ENCODE data around the gene GRIK4. TPM values are rescaled to one million over a fixed set of nuclear protein-coding genes. Genes with fewer than 3 reads are reported as not detected.
"Not testable (repeated sequence)": the region's sequence is repeated elsewhere in the genome, so short reads cannot be mapped to it uniquely, and the experiment has no call there.

Gene GRIK4
- total RNA-seq, 1 donor from 2014 or later, result not detected

- Mint-ChIP-seq H3K4me3 (ENCODE audit: low read depth) (no peak overlapping the region), H3K4me1 (ENCODE audit: low read depth) (no peaks in the 10 kb centered on the region), H3K36me3 (ENCODE audit: low read depth) (no peaks in the 10 kb centered on the region), H3K27me3 (ENCODE audit: low read depth) (peaks cover 2% of the 10 kb centered on the region), H3K27ac (no peak overlapping the region), H3K9me3 (no peaks in the 10 kb centered on the region)
- intact Hi-C loops (cut with micrococcal nuclease), result no loop called here
- no peak for DNase-seq (ENCODE audit: low spot score)
Observed at GRCh38 chr11:120771551-120772060, 260.1 kb downstream of the GRIK4 start.

GRCh38 chr11:120773501-120774031 lies 262.0 kb downstream of the GRIK4 start:
- no peak overlapping the region for H3K27ac Mint-ChIP-seq
- no peaks in the 10 kb centered on the region for H3K4me1 Mint-ChIP-seq (ENCODE audit: low read depth)
- no peaks in the 10 kb centered on the region for H3K36me3 Mint-ChIP-seq (ENCODE audit: low read depth)

DNA sequence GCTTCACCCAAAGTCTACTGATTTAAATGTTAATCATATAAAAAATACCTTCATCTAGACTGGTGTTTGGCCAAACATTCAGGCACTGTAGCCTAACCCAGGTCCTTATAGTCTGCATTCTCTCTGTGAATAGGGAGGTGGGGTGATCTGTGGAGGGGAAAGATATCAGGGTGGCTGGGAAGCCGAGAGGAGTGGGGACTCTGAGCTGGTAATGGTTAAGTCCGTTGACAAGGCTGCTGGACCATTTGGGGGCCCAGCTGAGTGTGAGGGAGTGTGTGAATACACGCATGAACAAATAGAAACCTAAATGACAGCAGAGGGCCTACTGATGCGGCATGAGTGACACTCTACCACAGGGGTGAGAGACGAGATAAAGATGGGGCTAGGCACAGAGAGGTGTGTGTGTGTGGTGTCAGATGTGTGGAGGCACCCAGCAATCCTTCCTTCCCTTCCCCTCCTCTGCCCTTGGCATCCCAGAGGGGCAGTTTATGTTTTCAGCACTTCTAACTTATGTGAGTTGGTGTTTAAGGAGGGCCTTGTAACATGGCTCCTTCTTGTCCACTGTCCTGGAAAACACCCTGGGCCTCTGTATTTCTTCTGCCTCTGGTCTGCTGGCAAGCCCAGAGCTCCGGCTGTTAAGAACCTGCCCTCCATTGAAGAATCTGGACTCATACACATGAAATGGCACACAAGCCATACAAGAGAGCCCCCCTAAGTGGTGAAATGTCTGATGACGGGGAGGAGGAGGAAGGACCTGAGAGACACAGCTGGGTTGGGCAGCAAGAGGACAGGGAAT lies 263.2 kb downstream of the GRIK4 start:
- DNase-seq (ENCODE audit: low spot score), result no peak
- H3K9me3 Mint-ChIP-seq, result no peaks in the 10 kb centered on the region
- H3K36me3 Mint-ChIP-seq (ENCODE audit: low read depth), result no peaks in the 10 kb centered on the region
- intact Hi-C loops (cut with micrococcal nuclease), result no loop called here
- peaks cover 2% of the 10 kb centered on the region for H3K27me3 Mint-ChIP-seq (ENCODE audit: low read depth)
- H3K27ac Mint-ChIP-seq, result no peak overlapping the region
- H3K4me1 Mint-ChIP-seq (ENCODE audit: low read depth), result no peaks in the 10 kb centered on the region
- no peak overlapping the region for H3K4me3 Mint-ChIP-seq (ENCODE audit: low read depth)

More at GRCh38 chr11:120773501-120774031, 262.0 kb downstream of the GRIK4 start:
- intact Hi-C loops (cut with micrococcal nuclease), result no loop called here
- no peak for DNase-seq (ENCODE audit: low spot score)
- Mint-ChIP-seq H3K4me3 (ENCODE audit: low read depth) (no peak overlapping the region), H3K27me3 (ENCODE audit: low read depth) (peaks cover 2% of the 10 kb centered on the region), H3K9me3 (no peaks in the 10 kb centered on the region)

DNA sequence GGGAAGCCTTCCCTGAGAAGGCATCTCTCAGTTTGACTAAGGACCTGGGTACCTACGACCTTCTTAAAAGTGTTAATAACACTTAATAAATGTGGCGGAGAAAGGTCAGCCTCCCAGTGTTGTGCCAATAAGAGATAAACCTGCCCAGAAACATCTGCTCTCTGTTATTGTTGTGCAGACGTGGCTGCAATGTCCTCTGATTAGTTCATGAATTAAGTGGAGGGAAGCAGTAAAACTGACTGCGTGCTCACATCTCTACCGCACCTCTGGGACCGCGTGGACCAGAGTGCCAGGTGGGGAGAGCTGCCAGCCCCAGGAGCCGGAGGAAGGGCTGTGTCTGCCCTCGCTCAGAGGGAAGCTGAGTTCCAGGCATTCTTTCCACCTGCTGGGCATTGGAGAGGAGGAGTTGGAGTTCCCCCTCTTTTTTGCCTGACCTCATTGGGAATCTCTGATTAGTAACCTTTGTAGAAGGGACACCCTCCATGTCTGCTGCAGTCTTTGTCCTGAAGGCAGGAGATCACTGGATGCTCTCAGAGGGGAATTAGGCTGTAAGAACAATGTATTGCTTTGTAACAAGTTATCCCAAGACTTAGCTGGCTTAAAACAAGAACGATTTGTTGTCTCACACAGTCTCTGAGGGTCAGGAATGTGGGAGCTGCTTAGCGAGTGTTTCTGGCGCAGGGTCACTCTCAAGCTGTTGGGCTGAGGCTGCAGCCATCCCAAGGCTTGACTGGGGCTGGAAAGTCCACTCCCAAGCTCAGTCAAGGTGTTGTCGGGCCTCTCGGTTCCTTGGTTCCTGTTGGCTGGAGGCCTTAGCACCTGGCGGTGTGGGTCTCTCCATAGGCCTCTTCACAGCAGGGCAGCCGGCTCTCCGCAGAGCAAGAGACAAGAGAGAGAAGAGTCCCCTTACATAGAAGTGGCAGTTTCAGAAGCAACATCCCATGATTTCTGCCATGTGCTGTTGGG lies 264.7 kb downstream of the GRIK4 start:
- intact Hi-C loops (cut with micrococcal nuclease), result no loop called here

DNA sequence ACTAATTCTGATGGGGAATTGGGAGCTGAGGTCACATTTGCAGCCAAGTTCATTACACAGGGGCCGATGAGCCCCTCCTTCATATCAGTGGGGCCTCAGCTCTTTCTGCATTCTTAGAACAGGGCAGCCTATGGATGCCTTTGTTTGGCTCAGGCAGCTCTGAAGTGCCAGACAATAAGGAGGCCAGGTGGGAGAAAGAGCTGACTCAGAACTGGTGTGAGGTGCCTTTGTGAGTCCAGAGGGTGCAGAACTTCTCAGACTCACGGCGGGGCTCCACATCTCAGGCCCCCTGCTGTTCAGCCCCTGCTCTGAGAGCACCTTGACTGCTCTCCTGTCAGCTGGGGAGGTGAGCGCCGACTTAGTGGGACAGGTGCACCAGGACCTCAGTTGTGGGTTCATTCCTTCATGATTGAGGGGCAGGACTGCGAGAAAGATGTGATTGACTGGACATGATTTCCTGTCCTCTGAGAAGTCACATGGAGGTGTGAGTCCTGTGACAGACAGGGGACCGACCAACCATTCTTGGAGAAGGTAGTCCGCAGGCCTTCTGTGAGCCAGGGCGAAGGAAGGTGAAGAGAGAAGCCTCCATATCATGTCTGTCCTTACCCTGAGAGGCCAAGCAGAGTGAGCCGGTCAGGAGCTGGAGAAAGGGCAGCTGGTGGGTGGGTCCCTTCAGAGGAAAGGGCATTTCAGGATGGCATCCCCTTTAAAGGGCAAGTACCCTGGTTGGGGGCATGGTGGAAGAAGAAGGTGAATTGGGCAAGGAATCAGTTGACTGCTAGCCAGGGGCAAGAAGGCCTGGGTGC lies 267.3 kb downstream of the GRIK4 start:
- intact Hi-C loops (cut with micrococcal nuclease), result no loop called here
- Mint-ChIP-seq H3K27ac (no peak overlapping the region), H3K27me3 (ENCODE audit: low read depth) (peaks cover 2% of the 10 kb centered on the region), H3K4me1 (ENCODE audit: low read depth) (no peaks in the 10 kb centered on the region), H3K9me3 (no peaks in the 10 kb centered on the region), H3K4me3 (ENCODE audit: low read depth) (no peak overlapping the region), H3K36me3 (ENCODE audit: low read depth) (no peaks in the 10 kb centered on the region)
- no peak for DNase-seq (ENCODE audit: low spot score)

More for the DNA sequence above, 264.7 kb downstream of the GRIK4 start:
- H3K27ac Mint-ChIP-seq, result no peak overlapping the region
- no peak overlapping the region for H3K4me3 Mint-ChIP-seq (ENCODE audit: low read depth)
- H3K36me3 Mint-ChIP-seq (ENCODE audit: low read depth), result no peaks in the 10 kb centered on the region
- H3K9me3 Mint-ChIP-seq, result no peaks in the 10 kb centered on the region
- no peaks in the 10 kb centered on the region for H3K4me1 Mint-ChIP-seq (ENCODE audit: low read depth)
- no peak for DNase-seq (ENCODE audit: low spot score)
- peaks cover 2% of the 10 kb centered on the region for H3K27me3 Mint-ChIP-seq (ENCODE audit: low read depth)

DNA sequence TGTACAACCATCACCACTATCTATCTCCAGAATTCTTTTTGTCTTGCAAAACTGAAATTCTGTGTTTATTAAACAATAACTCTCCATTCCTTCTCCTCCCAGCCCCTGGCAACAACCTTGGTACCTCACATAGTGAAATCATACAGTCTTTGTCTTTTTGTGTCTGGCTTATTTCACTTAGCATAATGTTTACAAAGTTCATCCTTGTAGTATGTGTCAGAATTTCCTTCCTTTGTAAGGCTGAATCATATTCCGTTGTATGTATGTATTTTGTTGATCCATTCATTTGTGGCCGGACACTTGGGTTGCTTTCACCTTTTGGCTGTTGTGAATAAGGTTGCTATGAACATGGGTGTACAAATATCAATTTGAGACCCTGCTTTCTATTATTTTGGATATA lies 268.7 kb downstream of the GRIK4 start:
- Mint-ChIP-seq H3K36me3 (ENCODE audit: low read depth) (no peaks in the 10 kb centered on the region), H3K27ac (no peak overlapping the region), H3K27me3 (ENCODE audit: low read depth) (no peaks in the 10 kb centered on the region), H3K4me1 (ENCODE audit: low read depth) (no peaks in the 10 kb centered on the region), H3K9me3 (no peaks in the 10 kb centered on the region), H3K4me3 (ENCODE audit: low read depth) (no peak overlapping the region)
- intact Hi-C loops (cut with micrococcal nuclease), result no loop called here
- DNase-seq (ENCODE audit: low spot score), result no peak

GRCh38 chr11:120781486-120782120 lies 270.1 kb downstream of the GRIK4 start:
- intact Hi-C loops (cut with micrococcal nuclease), result no loop called here
- H3K27ac Mint-ChIP-seq, result no peak overlapping the region
- H3K27me3 Mint-ChIP-seq (ENCODE audit: low read depth), result no peaks in the 10 kb centered on the region
- no peak overlapping the region for H3K4me3 Mint-ChIP-seq (ENCODE audit: low read depth)
- H3K4me1 Mint-ChIP-seq (ENCODE audit: low read depth), result no peaks in the 10 kb centered on the region
- no peak for DNase-seq (ENCODE audit: low spot score)
- no peaks in the 10 kb centered on the region for H3K36me3 Mint-ChIP-seq (ENCODE audit: low read depth)
- H3K9me3 Mint-ChIP-seq, result no peaks in the 10 kb centered on the region

GRCh38 chr11:120784566-120785251 lies 273.2 kb downstream of the GRIK4 start:
- Mint-ChIP-seq H3K9me3 (no peaks in the 10 kb centered on the region), H3K27me3 (ENCODE audit: low read depth) (no peaks in the 10 kb centered on the region), H3K27ac (no peak overlapping the region), H3K4me1 (ENCODE audit: low read depth) (no peaks in the 10 kb centered on the region), H3K36me3 (ENCODE audit: low read depth) (no peaks in the 10 kb centered on the region), H3K4me3 (ENCODE audit: low read depth) (no peak overlapping the region)
- intact Hi-C loops (cut with micrococcal nuclease), result no loop called here
- DNase-seq (ENCODE audit: low spot score), result no peak

- Mint-ChIP-seq H3K4me1 (ENCODE audit: low read depth) (no peaks in the 10 kb centered on the region), H3K27me3 (ENCODE audit: low read depth) (no peaks in the 10 kb centered on the region), H3K27ac (no peak overlapping the region), H3K4me3 (ENCODE audit: low read depth) (no peak overlapping the region), H3K9me3 (no peaks in the 10 kb centered on the region), H3K36me3 (ENCODE audit: low read depth) (no peaks in the 10 kb centered on the region)
- DNase-seq (ENCODE audit: low spot score), result no peak
- intact Hi-C loops (cut with micrococcal nuclease), result no loop called here
Observed at GRCh38 chr11:120785576-120785975, 274.0 kb downstream of the GRIK4 start.

- intact Hi-C loops (cut with micrococcal nuclease), result no loop called here
Observed at GRCh38 chr11:120786206-120786735, 274.7 kb downstream of the GRIK4 start.

GRCh38 chr11:120787224-120787623 lies 275.7 kb downstream of the GRIK4 start:
- H3K27me3 Mint-ChIP-seq (ENCODE audit: low read depth); intact Hi-C loops (cut with micrococcal nuclease); H3K9me3 Mint-ChIP-seq; DNase-seq (ENCODE audit: low spot score); H3K4me1 Mint-ChIP-seq (ENCODE audit: low read depth); H3K36me3 Mint-ChIP-seq (ENCODE audit: low read depth); H3K4me3 Mint-ChIP-seq (ENCODE audit: low read depth); H3K27ac Mint-ChIP-seq: not testable (repeated sequence)

More at GRCh38 chr11:120786206-120786735, 274.7 kb downstream of the GRIK4 start:
- no peaks in the 10 kb centered on the region for H3K27me3 Mint-ChIP-seq (ENCODE audit: low read depth)
- H3K27ac Mint-ChIP-seq, result no peak overlapping the region
- no peak overlapping the region for H3K4me3 Mint-ChIP-seq (ENCODE audit: low read depth)
- H3K9me3 Mint-ChIP-seq, result no peaks in the 10 kb centered on the region
- no peak for DNase-seq (ENCODE audit: low spot score)
- no peaks in the 10 kb centered on the region for H3K4me1 Mint-ChIP-seq (ENCODE audit: low read depth)
- H3K36me3 Mint-ChIP-seq (ENCODE audit: low read depth), result no peaks in the 10 kb centered on the region

Data from activated T-helper 2 cell treated with anti-CD3 and anti-CD28 coated beads, Interferon-gamma antibody, Interleukin-2, Interleukin-4, amounts not matched to agents 10 μg/mL and 5 μg/mL and 100 μg/mL, durations not matched to agents 14 hours and 24 hours and 36 hours (primary cell).